SU-DHL-6 (cell line): ENCODE data around the gene NOS3.

Experiments used
- H2AFZ ChIP-seq: fragments of 200-600 bp; sonication (generic); 2 replicates; pipeline ENCODE4 v1.6.1; 2014; ENCODE audit warnings: low read depth, mild to moderate bottlenecking, moderate library complexity, mixed read lengths, antibody characterized with exemption, low read length; ENCODE audit not compliant: severe bottlenecking
- H3F3A ChIP-seq: fragments of 200-600 bp; shearing (Covaris generic); 2 replicates; pipeline ENCODE4 v1.6.0; 2016; ENCODE audit warnings: antibody characterized with exemption, mild to moderate bottlenecking; ENCODE audit not compliant: insufficient read depth
- H3K27ac ChIP-seq: fragments of 200-600 bp; sonication (generic); 2 replicates; pipeline ENCODE4 v1.5.1; 2016; ENCODE audit warnings: low read depth, mild to moderate bottlenecking, low read length, moderate library complexity, mixed read lengths
- H3K27me3 ChIP-seq: fragments of 200-600 bp; sonication (generic), shearing (Covaris generic); 2 replicates; pipeline ENCODE4 v1.6.0; 2014; ENCODE audit warnings: mild to moderate bottlenecking, low read length
- H3K36me3 ChIP-seq: fragments of 200-600 bp; sonication (generic); 2 replicates; pipeline ENCODE4 v1.6.1; 2014; ENCODE audit warnings: mild to moderate bottlenecking, low read length, mixed read lengths
- H3K4me2 ChIP-seq: fragments of 300-600, 200-600 bp; shearing (Covaris generic), sonication (generic); 2 replicates; pipeline ENCODE4 v1.6.0; 2014; ENCODE audit warnings: low read length, low read depth, mild to moderate bottlenecking; ENCODE audit not compliant: poor library complexity, severe bottlenecking
- H3K4me3 ChIP-seq: fragments of 200-600 bp; sonication (generic); 2 replicates; pipeline ENCODE4 v1.5.1; 2014; ENCODE audit warnings: antibody characterized with exemption, low read length, mild to moderate bottlenecking, mixed read lengths; ENCODE audit not compliant: insufficient read depth, poor library complexity, severe bottlenecking
- H3K79me2 ChIP-seq: fragments of 200-600 bp; sonication (generic); 2 replicates; pipeline ENCODE4 v1.6.1; 2014; ENCODE audit warnings: mild to moderate bottlenecking, low read length, moderate library complexity; ENCODE audit not compliant: insufficient read depth
- H3K9ac ChIP-seq: fragments of 200-600 bp; sonication (generic); 2 replicates; pipeline ENCODE4 v1.7.0; 2014; ENCODE audit warnings: mild to moderate bottlenecking, low read length
- H3K9me2 ChIP-seq: fragments of 200-600 bp; sonication (generic); replicated peaks from 2 replicates; pipeline ENCODE4 v1.6.1; 2014; ENCODE audit warnings: low read length; ENCODE audit not compliant: insufficient read depth
- H3K9me3 ChIP-seq: fragments of 200-600 bp; sonication (generic); 2 replicates; pipeline ENCODE4 v1.6.1; 2014; ENCODE audit warnings: low read length, mixed read lengths; ENCODE audit not compliant: insufficient read depth
- H4K20me1 ChIP-seq: fragments of 200-600 bp; sonication (generic); 2 replicates; pipeline ENCODE4 v1.6.1; 2014; ENCODE audit warnings: low read depth, mild to moderate bottlenecking, antibody characterized with exemption, low read length, moderate library complexity, mixed read lengths
- CTCF ChIP-seq: fragments of 200-600 bp; sonication (generic); IDR thresholded peaks from one replicate; pipeline ENCODE4 v1.5.1; 2017; ENCODE audit warnings: antibody characterized with exemption, mild to moderate bottlenecking, low read length, moderate library complexity; ENCODE audit not compliant: insufficient read depth, poor library complexity, severe bottlenecking
- EZH2phosphoT487 ChIP-seq: fragments of 200-600 bp; sonication (generic), shearing (Covaris generic); conservative IDR thresholded peaks from 2 replicates; pipeline ENCODE4 v1.6.1; 2018; ENCODE audit warnings: mild to moderate bottlenecking, antibody characterized with exemption, low read length, moderate library complexity, mixed read lengths

The NOS3 gene

GRCh38 chr7:150986556-150986955 is 4.3 kb upstream of the NOS3 start:
- Histone ChIP-seq H3F3A (no peaks in the 10 kb centered on the region), H3K27me3 (no peaks in the 10 kb centered on the region), H3K9me3 (no peaks in the 10 kb centered on the region; the same call in 1 of the 2 replicates), H3K9me2 (no peaks in the 10 kb centered on the region), H3K4me3 (no peak overlapping the region), H3K79me2 (no peaks in the 10 kb centered on the region), H3K9ac (no peak overlapping the region), H3K4me2 (no peak overlapping the region), H3K36me3 (no peaks in the 10 kb centered on the region), H2AFZ (no peak overlapping the region), H3K27ac (no peak overlapping the region), H4K20me1 (no peaks in the 10 kb centered on the region)
- TF ChIP-seq EZH2phosphoT487 (no peak), CTCF (no peak)

GRCh38 chr7:150988230-150989226 is 2.3 kb upstream of the NOS3 start:
- no peak overlapping the region for H3K9ac ChIP-seq

GRCh38 chr7:150989456-150989855 is 1.4 kb upstream of the NOS3 start:
- Histone ChIP-seq H3K4me3 (no peak overlapping the region), H3K27me3 (no peaks in the 10 kb centered on the region), H3K79me2 (no peaks in the 10 kb centered on the region), H3K36me3 (no peaks in the 10 kb centered on the region), H3K9me2 (no peaks in the 10 kb centered on the region), H4K20me1 (no peaks in the 10 kb centered on the region), H3K9ac (no peak overlapping the region), H3K27ac (no peak overlapping the region), H2AFZ (no peak overlapping the region), H3K4me2 (no peak overlapping the region), H3K9me3 (no peaks in the 10 kb centered on the region; the same call in 1 of the 2 replicates), H3F3A (no peaks in the 10 kb centered on the region)
- TF ChIP-seq CTCF (no peak), EZH2phosphoT487 (no peak)

More at GRCh38 chr7:150988230-150989226, 2.3 kb upstream of the NOS3 start:
- H3K27me3 ChIP-seq = no peaks in the 10 kb centered on the region
- no peaks in the 10 kb centered on the region for H4K20me1 ChIP-seq
- H3K36me3 ChIP-seq = no peaks in the 10 kb centered on the region
- no peak overlapping the region for H3K27ac ChIP-seq
- no peak overlapping the region for H3K4me2 ChIP-seq
- no peaks in the 10 kb centered on the region for H3F3A ChIP-seq
- no peaks in the 10 kb centered on the region for H3K79me2 ChIP-seq
- no peak overlapping the region for H3K4me3 ChIP-seq
- H2AFZ ChIP-seq = no peak overlapping the region
- no peaks in the 10 kb centered on the region for H3K9me2 ChIP-seq
- no peaks in the 10 kb centered on the region; the same call in 1 of the 2 replicates for H3K9me3 ChIP-seq
- TF ChIP-seq CTCF = peak; percentile 63
- no peak for TF ChIP-seq EZH2phosphoT487
